Astrocyte (in vitro differentiated cells and primary cell): ENCODE data around the gene GDF9. TPM values are rescaled to one million over a fixed set of nuclear protein-coding genes. Genes with fewer than 3 reads are reported as not detected.

Experiments used
- DNase-seq: peaks from one replicate; pipeline ENCODE4 v3.0.0-alpha.2; 2010; ENCODE audit warnings: low read depth
- FAIRE-seq: peaks from 2 replicates; lab custom pipeline; 2011; peaks lifted over from hg19 to GRCh38; lab: Jason Lieb, UNC
- H2AFZ ChIP-seq: 2 replicates; pipeline ENCODE4 v1.6.0; 2012; ENCODE audit warnings: low read depth, low read length, inconsistent platforms
- H3K27ac ChIP-seq: 2 replicates; pipeline ENCODE4 v1.5.1; 2011; ENCODE audit warnings: low read depth, low read length, inconsistent platforms
- H3K27me3 ChIP-seq: 2 replicates; pipeline ENCODE4 v1.6.0; 2011; ENCODE audit warnings: low read length, inconsistent platforms; ENCODE audit not compliant: insufficient read depth
- H3K36me3 ChIP-seq: 2 replicates; pipeline ENCODE4 v1.5.1; 2011; ENCODE audit warnings: low read length, inconsistent platforms; ENCODE audit not compliant: insufficient read depth
- H3K4me1 ChIP-seq: 2 replicates; pipeline ENCODE4 v1.5.1; 2011; ENCODE audit warnings: low read length, inconsistent platforms; ENCODE audit not compliant: insufficient read depth
- H3K4me2 ChIP-seq: 2 replicates; pipeline ENCODE4 v1.6.0; 2012; ENCODE audit warnings: low read length, inconsistent platforms
- H3K4me3 ChIP-seq: 2 replicates; pipeline ENCODE4 v1.5.1; 2011; ENCODE audit warnings: low read depth, mild to moderate bottlenecking, low read length, inconsistent platforms; ENCODE audit not compliant: insufficient read depth
- H3K79me2 ChIP-seq: 2 replicates; pipeline ENCODE4 v1.6.0; 2012; ENCODE audit warnings: mild to moderate bottlenecking, low read length, inconsistent platforms; ENCODE audit not compliant: insufficient read depth
- H3K9ac ChIP-seq: 2 replicates; pipeline ENCODE4 v1.6.0; 2012; ENCODE audit warnings: mild to moderate bottlenecking, low read length, inconsistent platforms
- H3K9me3 ChIP-seq: 2 replicates; pipeline ENCODE4 v1.5.1; 2012; ENCODE audit warnings: low read depth, mild to moderate bottlenecking, low read length, inconsistent platforms; ENCODE audit not compliant: insufficient read depth
- H4K20me1 ChIP-seq: 2 replicates; pipeline ENCODE4 v1.6.0; 2012; ENCODE audit warnings: low read length, inconsistent platforms; ENCODE audit not compliant: insufficient read depth
- H3K27ac Mint-ChIP-seq: one replicate; pipeline ENCODE4 v1.8.0; 2021; ENCODE audit warnings: mild to moderate bottlenecking, mixed read lengths; ENCODE audit not compliant: unreplicated experiment
- H3K27me3 Mint-ChIP-seq: one replicate; pipeline ENCODE4 v1.8.0; 2021; ENCODE audit warnings: low read depth, mixed read lengths; ENCODE audit not compliant: unreplicated experiment
- H3K36me3 Mint-ChIP-seq: one replicate; pipeline ENCODE4 v1.8.0; 2021; ENCODE audit warnings: low read depth, mixed read lengths; ENCODE audit not compliant: unreplicated experiment
- H3K4me1 Mint-ChIP-seq: one replicate; pipeline ENCODE4 v1.8.0; 2021; ENCODE audit warnings: low read depth, mixed read lengths; ENCODE audit not compliant: unreplicated experiment
- H3K4me3 Mint-ChIP-seq: one replicate; pipeline ENCODE4 v1.8.0; 2021; ENCODE audit warnings: mild to moderate bottlenecking, moderate library complexity, mixed read lengths; ENCODE audit not compliant: unreplicated experiment
- H3K9me3 Mint-ChIP-seq: one replicate; pipeline ENCODE4 v1.8.0; 2021; ENCODE audit warnings: mild to moderate bottlenecking, mixed read lengths; ENCODE audit not compliant: unreplicated experiment
- CTCF ChIP-seq: IDR thresholded peaks from 2 replicates; pipeline ENCODE4 v1.5.1; 2011; ENCODE audit warnings: low read depth, mild to moderate bottlenecking, inconsistent platforms, low read length, moderate library complexity; ENCODE audit not compliant: insufficient read depth
- EZH2 ChIP-seq: IDR thresholded peaks from 2 replicates; pipeline ENCODE4 v1.6.1; 2012; ENCODE audit warnings: mild to moderate bottlenecking, low read length, inconsistent platforms; ENCODE audit not compliant: insufficient read depth
- total RNA-seq: library from RNA; stranded (reverse); gene quantifications from 2 replicates; pipeline ENCODE4 v1.2.1, GENCODE V29; 2021

GDF9 gene
- total RNA-seq, 1 donor from 2014 or later: 0.34 TPM

- Mint-ChIP-seq H3K9me3 (no peaks in the 10 kb centered on the region), H3K27me3 (no peaks in the 10 kb centered on the region), H3K36me3 (peaks cover 14% of the 10 kb centered on the region), H3K27ac (no peak overlapping the region), H3K4me1 (peaks cover 17% of the 10 kb centered on the region), H3K4me3 (no peak overlapping the region)
- peak; percentile 45 for DNase-seq
- FAIRE-seq: peak; percentile 13
- TF ChIP-seq EZH2 (no peak), CTCF (peak; percentile 66)
- Histone ChIP-seq H3K27ac (no peak overlapping the region), H4K20me1 (peaks cover 28% of the 10 kb centered on the region), H3K4me1 (no peaks in the 10 kb centered on the region), H3K4me2 (no peak overlapping the region), H3K9ac (no peak overlapping the region), H3K27me3 (no peaks in the 10 kb centered on the region), H2AFZ (no peak overlapping the region), H3K9me3 (no peaks in the 10 kb centered on the region), H3K4me3 (no peak overlapping the region), H3K36me3 (peaks cover 64% of the 10 kb centered on the region), H3K79me2 (peaks cover 15% of the 10 kb centered on the region)
Observed at GRCh38 chr5:132883261-132883834, 17.1 kb upstream of the GDF9 start.

GRCh38 chr5:132877938-132878337, 11.7 kb upstream of the GDF9 start:
- H3K9ac ChIP-seq: no peak overlapping the region
- DNase-seq (peak; percentile 65), FAIRE-seq (no peak)
- Mint-ChIP-seq H3K4me3 (no peak overlapping the region), H3K9me3 (no peaks in the 10 kb centered on the region), H3K27ac (peak overlapping the region; percentile 66), H3K27me3 (no peaks in the 10 kb centered on the region), H3K36me3 (peaks cover 23% of the 10 kb centered on the region), H3K4me1 (peaks cover 26% of the 10 kb centered on the region)
- H3K79me2 ChIP-seq: peaks cover 11% of the 10 kb centered on the region
- peaks cover 11% of the 10 kb centered on the region for H3K4me1 ChIP-seq
- peaks cover 33% of the 10 kb centered on the region for H4K20me1 ChIP-seq
- H3K9me3 ChIP-seq: no peaks in the 10 kb centered on the region
- no peak overlapping the region for H3K4me3 ChIP-seq
- H3K27ac ChIP-seq: no peak overlapping the region
- peaks cover 55% of the 10 kb centered on the region for H3K36me3 ChIP-seq
- no peak overlapping the region for H2AFZ ChIP-seq
- TF ChIP-seq CTCF (no peak), EZH2 (no peak)
- no peaks in the 10 kb centered on the region for H3K27me3 ChIP-seq
- H3K4me2 ChIP-seq: no peak overlapping the region

- Histone ChIP-seq H3K4me2 (no peak overlapping the region), H3K9ac (no peak overlapping the region), H3K27me3 (no peaks in the 10 kb centered on the region), H3K9me3 (no peaks in the 10 kb centered on the region), H3K36me3 (peaks cover 54% of the 10 kb centered on the region), H2AFZ (no peak overlapping the region), H3K79me2 (peaks cover 11% of the 10 kb centered on the region), H3K4me1 (peaks cover 11% of the 10 kb centered on the region), H3K4me3 (no peak overlapping the region), H4K20me1 (peaks cover 33% of the 10 kb centered on the region), H3K27ac (no peak overlapping the region)
- Mint-ChIP-seq H3K4me1 (peaks cover 30% of the 10 kb centered on the region), H3K4me3 (no peak overlapping the region), H3K36me3 (peaks cover 27% of the 10 kb centered on the region), H3K9me3 (no peaks in the 10 kb centered on the region), H3K27ac (peak overlapping the region; percentile 66), H3K27me3 (no peaks in the 10 kb centered on the region)
- TF ChIP-seq EZH2 (no peak), CTCF (no peak)
- DNase-seq: no peak
- no peak for FAIRE-seq
Observed at GRCh38 chr5:132877466-132877865, 11.2 kb upstream of the GDF9 start.
